HCT116 (cell line): ENCODE measurements around the gene RIT2.

Source experiments
- CEBPB ChIP-seq: IDR thresholded peaks from 2 replicates; pipeline ENCODE4 v1.6.1; 2012; ENCODE audit warnings: low read depth
- POLR2A ChIP-seq: IDR thresholded peaks from 2 replicates; pipeline ENCODE4 v1.7.0; 2011; ENCODE audit warnings: borderline replicate concordance; ENCODE audit not compliant: insufficient read depth, insufficient read length; ENCODE audit errors: extremely low read depth
- POLR2AphosphoS5 ChIP-seq: IDR thresholded peaks from 2 replicates; pipeline ENCODE4 v1.6.1; 2011; ENCODE audit warnings: mild to moderate bottlenecking, low read depth, low read length, moderate library complexity
- SIN3A ChIP-seq: IDR thresholded peaks from 2 replicates; pipeline ENCODE4 v1.6.1; 2012; ENCODE audit warnings: low read depth
- TF ChIP-seq, protein P1 (sequence below), 3 experiments: fragments of 200-600 bp in 1 of 3; sonication (generic) in 1 of 3; IDR thresholded peaks in 2 of 3; conservative IDR thresholded peaks in 1 of 3; 2 replicates each; pipeline ENCODE4 v1.5.1; 2012 to 2017; ENCODE audit warnings: low read depth in 2 of 3, low read length in 2 of 3, antibody characterized with exemption in 1 of 3, borderline replicate concordance in 1 of 3, control low read depth in 1 of 3, mild to moderate bottlenecking in 1 of 3, mixed read lengths in 1 of 3, mixed run types in 1 of 3, moderate library complexity in 1 of 3; ENCODE audit not compliant: insufficient read depth in 1 of 3
- TF ChIP-seq, protein P2 (sequence below): IDR thresholded peaks from 2 replicates; pipeline ENCODE4 v1.6.1; 2011; ENCODE audit warnings: mild to moderate bottlenecking, low read length, moderate library complexity; ENCODE audit not compliant: insufficient replicate concordance; ENCODE audit errors: extremely low read depth

DNA sequence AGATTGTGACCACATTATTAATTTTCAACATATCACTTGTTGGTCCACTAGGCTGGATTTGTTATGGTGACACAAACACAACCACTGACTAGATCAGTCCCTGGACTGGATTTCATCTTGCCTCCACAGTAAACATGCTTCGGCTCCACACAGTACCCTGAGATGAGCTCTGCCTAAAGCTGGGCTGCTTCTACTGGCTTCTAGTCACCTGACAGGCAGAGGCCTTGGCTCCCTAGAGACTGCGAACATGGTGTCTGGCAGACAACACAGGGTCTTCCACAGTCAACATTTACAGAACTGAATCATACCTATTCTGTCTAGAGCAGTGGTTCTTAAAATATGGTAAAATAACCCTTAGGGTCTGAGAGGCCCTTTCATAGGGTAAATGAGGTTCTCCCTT lies 69.2 kb downstream of the RIT2 start:
- TF ChIP-seq, protein P1, sequence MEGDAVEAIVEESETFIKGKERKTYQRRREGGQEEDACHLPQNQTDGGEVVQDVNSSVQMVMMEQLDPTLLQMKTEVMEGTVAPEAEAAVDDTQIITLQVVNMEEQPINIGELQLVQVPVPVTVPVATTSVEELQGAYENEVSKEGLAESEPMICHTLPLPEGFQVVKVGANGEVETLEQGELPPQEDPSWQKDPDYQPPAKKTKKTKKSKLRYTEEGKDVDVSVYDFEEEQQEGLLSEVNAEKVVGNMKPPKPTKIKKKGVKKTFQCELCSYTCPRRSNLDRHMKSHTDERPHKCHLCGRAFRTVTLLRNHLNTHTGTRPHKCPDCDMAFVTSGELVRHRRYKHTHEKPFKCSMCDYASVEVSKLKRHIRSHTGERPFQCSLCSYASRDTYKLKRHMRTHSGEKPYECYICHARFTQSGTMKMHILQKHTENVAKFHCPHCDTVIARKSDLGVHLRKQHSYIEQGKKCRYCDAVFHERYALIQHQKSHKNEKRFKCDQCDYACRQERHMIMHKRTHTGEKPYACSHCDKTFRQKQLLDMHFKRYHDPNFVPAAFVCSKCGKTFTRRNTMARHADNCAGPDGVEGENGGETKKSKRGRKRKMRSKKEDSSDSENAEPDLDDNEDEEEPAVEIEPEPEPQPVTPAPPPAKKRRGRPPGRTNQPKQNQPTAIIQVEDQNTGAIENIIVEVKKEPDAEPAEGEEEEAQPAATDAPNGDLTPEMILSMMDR (IDR thresholded peaks at IDR 0.05 in 2 of 3, conservative IDR thresholded peaks at IDR 0.05 in 1 of 3; ENCODE audit: borderline replicate concordance in 1 of 3, insufficient read depth in 1 of 3, low read depth in 2 of 3, low read length in 2 of 3) = no peak
- TF ChIP-seq SIN3A (no peak), POLR2AphosphoS5 (no peak), POLR2A (no peak), CEBPB (no peak)
- TF ChIP-seq, protein P2, sequence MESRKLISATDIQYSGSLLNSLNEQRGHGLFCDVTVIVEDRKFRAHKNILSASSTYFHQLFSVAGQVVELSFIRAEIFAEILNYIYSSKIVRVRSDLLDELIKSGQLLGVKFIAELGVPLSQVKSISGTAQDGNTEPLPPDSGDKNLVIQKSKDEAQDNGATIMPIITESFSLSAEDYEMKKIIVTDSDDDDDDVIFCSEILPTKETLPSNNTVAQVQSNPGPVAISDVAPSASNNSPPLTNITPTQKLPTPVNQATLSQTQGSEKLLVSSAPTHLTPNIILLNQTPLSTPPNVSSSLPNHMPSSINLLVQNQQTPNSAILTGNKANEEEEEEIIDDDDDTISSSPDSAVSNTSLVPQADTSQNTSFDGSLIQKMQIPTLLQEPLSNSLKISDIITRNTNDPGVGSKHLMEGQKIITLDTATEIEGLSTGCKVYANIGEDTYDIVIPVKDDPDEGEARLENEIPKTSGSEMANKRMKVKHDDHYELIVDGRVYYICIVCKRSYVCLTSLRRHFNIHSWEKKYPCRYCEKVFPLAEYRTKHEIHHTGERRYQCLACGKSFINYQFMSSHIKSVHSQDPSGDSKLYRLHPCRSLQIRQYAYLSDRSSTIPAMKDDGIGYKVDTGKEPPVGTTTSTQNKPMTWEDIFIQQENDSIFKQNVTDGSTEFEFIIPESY = no peak
